KBM-7 (cell line): ENCODE data around the gene SYNGR3.

Experiments used
- DNase-seq: peaks from one replicate; pipeline ENCODE4 v3.0.0-alpha.2; 2015
- in situ Hi-C: fragments of 300-500 bp; cut with MboI; formaldehyde crosslinking; loops from 2 replicates; pipeline ENCODE4 v1.14.3; 2020; ENCODE audit warnings: low sequenced_read_pairs, low pct_unique_long_range_greater_than_20kb, mixed read lengths

Gene SYNGR3

GRCh38 chr16:1987198-1987597, 2.6 kb upstream of the SYNGR3 start:
- DNase-seq, result no peak
- in situ Hi-C loops, result no loop called here

DNA sequence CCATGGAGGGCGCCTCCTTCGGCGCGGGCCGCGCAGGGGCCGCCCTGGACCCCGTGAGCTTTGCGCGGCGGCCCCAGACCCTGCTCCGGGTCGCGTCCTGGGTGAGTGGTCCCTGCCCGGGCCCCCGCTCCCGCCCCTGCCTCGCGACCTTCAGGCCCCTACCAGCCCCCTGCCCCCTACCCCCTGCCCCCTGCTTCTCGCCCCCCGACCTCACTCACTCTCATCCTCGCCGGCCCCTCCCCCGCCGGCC, 256 bp downstream of the SYNGR3 start:
- DNase-seq, result no peak
- in situ Hi-C loops, result no loop called here

- no peak for DNase-seq
- in situ Hi-C loops, result no loop called here
These were observed 773 bp downstream of the SYNGR3 start for GRCh38 chr16:1990351-1991134.

GRCh38 chr16:1991135-1991551, 1.4 kb downstream of the SYNGR3 start:
- in situ Hi-C loops, result no loop called here
- DNase-seq, result no peak

DNA sequence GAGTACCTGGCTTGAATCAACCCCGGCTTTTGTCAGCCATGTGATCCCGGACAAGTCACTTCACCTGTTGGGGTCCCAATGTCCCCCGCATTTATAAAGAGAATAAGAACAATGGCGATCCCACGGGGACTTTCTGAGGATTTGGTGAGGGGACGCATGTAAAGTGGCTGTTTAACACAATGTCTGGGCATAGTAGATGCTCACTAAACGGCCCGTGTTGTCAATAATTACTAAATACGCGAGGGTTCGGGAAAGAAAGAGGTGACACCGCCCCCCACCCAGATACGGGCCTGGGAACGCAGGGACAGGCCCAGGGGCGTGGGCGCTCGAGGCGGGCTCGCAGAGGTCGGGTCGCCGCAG, 1.8 kb downstream of the SYNGR3 start:
- no peak for DNase-seq
- in situ Hi-C loops, result no loop called here

DNA sequence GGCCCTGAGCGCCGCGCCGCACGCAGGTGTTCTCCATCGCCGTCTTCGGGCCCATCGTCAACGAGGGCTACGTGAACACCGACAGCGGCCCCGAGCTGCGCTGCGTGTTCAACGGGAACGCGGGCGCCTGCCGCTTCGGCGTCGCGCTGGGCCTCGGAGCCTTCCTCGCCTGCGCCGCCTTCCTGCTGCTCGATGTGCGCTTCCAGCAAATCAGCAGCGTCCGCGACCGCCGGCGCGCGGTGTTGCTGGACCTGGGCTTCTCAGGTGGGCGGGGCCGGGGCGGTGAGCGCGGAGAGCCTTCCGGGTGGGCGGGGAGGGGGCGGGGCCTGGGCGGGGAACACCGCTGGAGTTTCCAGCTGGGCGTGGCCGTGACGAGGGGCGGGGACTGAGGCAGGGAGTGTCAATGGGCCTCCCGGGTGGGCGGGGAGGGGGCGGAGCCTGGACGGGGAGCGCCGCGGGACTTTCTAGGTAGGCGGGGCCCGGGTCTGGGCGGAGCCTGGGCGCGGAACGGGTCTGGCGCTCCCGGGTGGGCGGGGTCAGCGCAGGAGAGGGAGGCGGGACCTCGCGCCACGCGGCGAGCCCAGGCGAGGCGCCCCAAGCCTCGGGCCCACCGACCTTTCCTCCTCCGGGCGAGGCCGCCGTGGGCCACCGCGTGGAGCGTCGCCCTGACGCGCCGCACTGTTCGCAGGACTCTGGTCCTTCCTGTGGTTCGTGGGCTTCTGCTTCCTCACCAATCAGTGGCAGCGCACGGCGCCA, 2.4 kb downstream of the SYNGR3 start:
- in situ Hi-C loops, result no loop called here
- no peak for DNase-seq

DNA sequence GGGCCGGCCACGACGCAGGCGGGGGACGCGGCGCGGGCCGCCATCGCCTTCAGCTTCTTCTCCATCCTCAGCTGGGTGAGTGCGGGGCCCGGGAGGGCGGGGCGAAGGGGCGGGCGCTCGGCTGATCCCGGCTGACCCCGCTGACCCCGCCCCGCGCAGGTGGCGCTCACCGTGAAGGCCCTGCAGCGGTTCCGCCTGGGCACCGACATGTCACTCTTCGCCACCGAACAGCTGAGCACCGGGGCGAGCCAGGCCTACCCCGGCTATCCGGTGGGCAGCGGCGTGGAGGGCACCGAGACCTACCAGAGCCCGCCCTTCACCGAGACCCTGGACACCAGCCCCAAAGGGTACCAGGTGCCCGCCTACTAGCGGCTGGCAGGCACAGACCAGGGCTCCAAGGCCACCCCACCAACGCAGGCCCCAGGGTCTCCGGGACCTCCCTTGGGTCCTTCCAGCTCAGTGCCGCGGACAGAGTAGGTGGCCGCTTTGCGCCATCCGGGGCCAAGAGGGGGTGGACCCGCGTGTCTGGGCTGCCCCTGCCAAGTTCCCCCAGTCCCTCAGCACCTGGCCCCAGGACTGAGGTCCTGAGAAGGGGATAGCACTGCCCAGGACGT, 3.0 kb downstream of the SYNGR3 start:
- in situ Hi-C loops, result no loop called here
- DNase-seq, result no peak

- DNase-seq, result no peak
- in situ Hi-C loops, result no loop called here
These were observed 4.0 kb downstream of the SYNGR3 start for GRCh38 chr16:1993731-1994131.

- DNase-seq, result no peak
- in situ Hi-C loops, result no loop called here
These were observed 8.0 kb downstream of the SYNGR3 start for GRCh38 chr16:1997494-1998359.

DNA sequence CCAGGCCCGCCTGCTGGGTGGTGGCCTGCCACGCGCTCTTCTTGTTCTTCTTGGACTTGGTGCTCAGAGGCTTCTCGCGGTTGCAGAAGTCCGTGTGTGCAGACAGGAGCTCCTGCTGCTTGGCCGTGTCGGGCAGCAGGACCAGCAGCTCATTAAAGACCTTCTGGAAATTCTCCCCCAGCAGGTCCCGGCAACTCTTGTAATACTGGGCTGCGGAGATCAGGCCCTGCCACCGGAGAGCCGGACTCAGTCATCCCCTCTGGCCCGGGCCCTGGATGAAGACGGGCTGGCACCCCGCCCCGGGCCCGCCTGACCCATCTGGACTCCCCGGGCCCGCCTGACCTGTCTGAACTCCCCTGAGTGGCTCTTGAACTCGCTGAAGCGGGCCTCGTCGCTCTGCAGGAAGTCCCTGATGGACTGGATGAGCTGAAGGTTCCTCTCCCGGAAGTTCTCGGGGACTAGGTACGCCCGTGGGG, 8.6 kb downstream of the SYNGR3 start:
- no peak for DNase-seq
- in situ Hi-C loops, result no loop called here

DNA sequence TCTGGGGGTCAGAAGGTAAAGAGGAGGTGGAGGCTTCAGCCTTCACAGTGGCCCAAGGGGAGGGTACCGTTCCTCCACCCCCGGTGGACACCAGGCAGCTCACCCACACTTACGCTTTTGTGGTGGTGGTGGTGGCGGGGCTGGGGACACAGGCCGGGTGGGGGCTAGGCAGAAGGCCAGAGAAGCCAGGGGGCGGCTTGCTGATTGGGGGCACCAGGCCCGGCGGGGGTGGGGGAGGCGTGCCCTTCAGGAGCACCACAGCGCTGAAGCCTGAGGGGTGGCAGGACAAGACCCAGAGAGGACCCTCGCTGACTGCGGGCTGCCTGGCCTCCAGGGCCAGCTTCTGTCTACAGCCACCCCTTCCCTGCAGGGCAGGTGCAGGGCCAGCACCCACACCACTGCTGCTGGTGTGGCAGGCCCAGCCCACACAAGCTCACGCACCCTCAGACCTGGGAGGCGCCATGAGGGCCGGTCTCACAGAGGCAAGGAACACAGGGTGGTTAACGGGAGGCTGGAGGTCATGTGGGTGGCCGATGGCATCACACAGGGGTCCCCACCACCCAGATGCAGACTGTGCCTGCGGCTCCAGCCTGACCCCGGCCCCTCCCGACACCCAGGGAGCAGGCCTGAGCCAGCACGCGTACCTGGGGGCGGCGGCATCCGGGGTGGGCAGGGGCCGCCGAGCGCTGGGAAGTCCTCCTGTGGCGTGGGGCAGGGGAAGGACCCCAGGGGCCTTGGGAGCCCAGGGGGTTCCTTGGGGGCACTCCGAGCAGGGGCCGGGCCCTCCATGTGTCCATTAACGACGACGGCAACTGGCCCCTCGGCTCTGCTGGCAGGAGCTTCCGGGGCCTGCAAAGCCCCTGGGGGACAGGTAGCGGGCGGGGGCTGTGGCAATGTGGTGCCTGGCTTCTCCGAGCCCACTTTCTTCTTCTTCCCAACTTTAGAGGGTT, 9.4 kb downstream of the SYNGR3 start:
- in situ Hi-C loops, result no loop called here
- DNase-seq, result no peak

DNA sequence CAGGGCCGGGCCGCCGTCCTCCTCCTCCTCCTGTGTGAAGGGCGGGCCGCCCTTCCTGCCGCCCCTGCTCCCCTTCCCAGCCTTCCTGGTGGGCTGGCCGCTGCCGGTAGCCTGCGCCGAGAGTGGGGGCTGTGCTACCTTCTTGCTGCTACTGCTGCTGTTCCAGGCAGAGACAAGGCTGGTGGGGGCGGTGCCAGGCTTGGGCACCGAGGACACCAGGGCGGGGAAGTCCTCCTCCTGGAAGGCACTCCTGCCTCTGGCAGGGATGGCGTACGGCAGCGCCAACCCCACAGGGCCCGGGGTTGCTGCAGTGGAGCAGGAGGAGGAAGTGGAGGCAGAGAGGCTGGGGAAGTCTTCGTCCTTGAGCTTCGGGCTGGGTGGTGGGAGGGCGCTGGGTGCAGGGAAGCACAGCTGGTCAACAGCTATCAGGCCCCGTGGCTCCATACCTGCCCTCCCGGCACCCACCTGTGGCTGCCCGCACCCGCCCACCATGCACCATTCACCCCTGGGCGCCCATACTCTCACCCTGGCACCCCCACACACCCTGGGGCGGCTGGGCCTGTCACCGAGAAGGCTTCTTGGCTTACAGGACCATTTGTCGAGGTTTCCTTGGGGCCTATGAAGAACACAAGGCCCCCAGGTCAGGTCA, 10.2 kb downstream of the SYNGR3 start:
- in situ Hi-C loops, result no loop called here
- no peak for DNase-seq

GRCh38 chr16:2001035-2001434, 11.3 kb downstream of the SYNGR3 start:
- DNase-seq, result no peak
- in situ Hi-C loops, result no loop called here

- in situ Hi-C loops, result no loop called here
- DNase-seq, result no peak
These were observed 11.9 kb downstream of the SYNGR3 start for GRCh38 chr16:2001456-2002355.

DNA sequence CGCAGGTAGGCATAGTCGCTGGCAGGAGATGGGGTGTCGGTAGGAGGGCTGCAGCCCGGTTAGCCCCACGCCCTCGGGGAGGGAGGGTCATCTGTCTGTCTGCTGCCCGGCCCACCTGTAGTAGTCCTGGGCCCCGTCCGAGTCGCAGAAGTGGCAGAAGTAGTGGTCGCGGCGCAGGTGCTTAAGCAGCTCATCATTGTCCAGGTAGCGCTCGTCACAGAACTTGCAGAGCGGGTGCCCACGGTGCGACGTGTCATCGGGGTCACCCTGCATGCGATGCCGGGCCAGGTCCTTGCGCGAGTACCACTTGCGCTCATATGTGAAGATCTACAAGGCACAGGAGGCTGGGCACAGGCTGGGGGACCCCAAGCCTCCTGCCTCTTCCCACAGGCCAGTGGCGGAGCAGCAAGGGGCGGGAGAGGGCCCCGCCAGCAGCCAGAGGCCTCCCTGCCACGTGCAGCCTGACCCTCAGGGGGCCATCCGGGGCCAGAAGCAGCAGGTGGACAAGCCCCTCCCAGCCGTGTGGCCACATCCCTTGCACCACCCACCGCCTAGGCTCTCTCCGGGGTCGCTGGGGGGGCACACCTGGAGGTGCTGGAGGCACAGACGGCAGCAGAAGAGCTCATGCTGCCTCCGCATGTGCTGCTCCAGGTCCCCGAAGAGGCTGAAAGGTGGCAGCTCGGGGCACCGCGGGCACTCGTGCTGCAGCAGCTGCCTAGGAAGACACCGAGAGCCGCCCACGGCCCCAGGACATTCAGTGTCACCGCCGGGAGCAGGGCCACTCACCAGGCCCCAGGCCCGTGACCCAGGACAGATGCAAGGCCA, 12.8 kb downstream of the SYNGR3 start:
- DNase-seq, result no peak
- in situ Hi-C loops, result no loop called here

DNA sequence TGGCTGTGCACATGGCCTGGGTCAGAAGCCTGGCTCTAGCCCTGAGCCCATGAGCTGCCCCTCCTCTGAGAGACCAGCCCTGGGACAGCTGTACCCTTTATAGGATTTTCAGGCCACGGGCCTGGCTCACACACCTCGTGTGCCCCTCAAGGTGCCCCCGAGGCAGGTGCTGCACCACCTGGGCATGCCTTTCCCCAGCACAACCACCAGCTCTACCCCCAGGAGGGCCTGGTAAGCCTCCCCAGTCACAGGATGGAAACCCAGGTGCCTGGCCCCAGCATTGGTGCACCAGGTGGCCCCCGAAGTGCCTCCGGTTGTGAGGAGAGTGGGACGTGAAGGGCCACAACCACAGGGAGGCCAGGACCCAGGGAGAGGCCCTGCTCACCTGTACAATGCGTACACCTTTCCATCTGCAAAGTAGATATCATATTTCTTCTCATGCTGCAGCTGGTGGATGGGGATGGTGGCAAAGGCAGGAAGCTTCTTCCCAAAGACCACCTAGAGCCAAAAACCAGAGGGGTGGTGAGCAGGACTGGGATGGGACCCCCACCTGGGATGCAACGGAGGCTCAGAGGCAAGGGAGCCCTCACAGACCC, 13.6 kb downstream of the SYNGR3 start:
- in situ Hi-C loops, result no loop called here

More for the DNA sequence above, 13.6 kb downstream of the SYNGR3 start:
- DNase-seq, result no peak
